ENCODE data around the gene FADS1. TPM values are rescaled to one million over a fixed set of nuclear protein-coding genes. Genes with fewer than 3 reads are reported as not detected.

FADS1 gene
- total and polyA plus RNA-seq, 2 of the 13 experiments (the other 11 are each of a cell fraction or from before 2014, with no cell fraction given) = 91.8 to 108 TPM

DNA sequence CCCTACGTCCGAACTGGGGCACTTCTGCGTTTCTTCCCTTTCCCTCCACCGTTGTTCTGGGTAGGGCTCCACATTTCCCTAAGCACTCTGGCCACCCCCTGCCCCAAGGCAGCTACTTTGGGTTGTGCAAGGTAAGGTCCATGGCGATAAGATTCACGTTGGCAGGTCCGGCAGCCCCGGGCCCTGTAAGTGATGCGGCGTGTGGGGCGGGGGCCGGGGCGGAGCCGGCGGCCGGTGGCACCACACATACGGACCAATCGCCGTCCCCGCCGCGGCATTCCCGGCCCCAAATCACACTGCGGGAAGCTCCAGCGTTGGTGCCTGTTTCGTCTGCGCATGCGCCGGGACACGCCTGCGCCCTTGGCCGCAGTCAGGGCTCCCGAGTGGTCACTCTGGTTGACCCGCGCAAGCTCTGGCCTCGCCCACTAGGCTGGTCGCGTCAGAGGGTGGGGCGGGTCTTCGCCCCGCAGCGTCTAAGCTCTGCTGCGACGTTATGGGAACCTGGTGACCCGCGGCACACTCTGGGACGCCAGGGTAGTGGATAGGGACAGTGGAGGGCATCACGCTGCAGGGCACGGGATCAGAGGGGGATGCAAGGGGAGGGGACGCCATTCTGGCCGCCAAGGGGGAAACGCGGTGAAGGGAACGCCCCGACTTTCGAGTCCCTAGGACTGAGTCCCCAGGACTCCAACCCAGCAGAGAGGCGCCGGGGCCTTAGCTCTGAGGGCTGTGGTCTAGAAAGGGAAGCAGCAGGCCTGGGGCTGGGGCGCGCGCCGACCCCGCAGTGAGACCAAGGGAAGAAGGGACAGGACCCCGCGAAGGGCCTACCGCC lies 1.6 kb downstream of the FADS1 start (continued):
- TF ChIP-seq, protein P1, sequence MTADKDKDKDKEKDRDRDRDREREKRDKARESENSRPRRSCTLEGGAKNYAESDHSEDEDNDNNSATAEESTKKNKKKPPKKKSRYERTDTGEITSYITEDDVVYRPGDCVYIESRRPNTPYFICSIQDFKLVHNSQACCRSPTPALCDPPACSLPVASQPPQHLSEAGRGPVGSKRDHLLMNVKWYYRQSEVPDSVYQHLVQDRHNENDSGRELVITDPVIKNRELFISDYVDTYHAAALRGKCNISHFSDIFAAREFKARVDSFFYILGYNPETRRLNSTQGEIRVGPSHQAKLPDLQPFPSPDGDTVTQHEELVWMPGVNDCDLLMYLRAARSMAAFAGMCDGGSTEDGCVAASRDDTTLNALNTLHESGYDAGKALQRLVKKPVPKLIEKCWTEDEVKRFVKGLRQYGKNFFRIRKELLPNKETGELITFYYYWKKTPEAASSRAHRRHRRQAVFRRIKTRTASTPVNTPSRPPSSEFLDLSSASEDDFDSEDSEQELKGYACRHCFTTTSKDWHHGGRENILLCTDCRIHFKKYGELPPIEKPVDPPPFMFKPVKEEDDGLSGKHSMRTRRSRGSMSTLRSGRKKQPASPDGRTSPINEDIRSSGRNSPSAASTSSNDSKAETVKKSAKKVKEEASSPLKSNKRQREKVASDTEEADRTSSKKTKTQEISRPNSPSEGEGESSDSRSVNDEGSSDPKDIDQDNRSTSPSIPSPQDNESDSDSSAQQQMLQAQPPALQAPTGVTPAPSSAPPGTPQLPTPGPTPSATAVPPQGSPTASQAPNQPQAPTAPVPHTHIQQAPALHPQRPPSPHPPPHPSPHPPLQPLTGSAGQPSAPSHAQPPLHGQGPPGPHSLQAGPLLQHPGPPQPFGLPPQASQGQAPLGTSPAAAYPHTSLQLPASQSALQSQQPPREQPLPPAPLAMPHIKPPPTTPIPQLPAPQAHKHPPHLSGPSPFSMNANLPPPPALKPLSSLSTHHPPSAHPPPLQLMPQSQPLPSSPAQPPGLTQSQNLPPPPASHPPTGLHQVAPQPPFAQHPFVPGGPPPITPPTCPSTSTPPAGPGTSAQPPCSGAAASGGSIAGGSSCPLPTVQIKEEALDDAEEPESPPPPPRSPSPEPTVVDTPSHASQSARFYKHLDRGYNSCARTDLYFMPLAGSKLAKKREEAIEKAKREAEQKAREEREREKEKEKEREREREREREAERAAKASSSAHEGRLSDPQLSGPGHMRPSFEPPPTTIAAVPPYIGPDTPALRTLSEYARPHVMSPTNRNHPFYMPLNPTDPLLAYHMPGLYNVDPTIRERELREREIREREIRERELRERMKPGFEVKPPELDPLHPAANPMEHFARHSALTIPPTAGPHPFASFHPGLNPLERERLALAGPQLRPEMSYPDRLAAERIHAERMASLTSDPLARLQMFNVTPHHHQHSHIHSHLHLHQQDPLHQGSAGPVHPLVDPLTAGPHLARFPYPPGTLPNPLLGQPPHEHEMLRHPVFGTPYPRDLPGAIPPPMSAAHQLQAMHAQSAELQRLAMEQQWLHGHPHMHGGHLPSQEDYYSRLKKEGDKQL (CRISPR knock-in tag; IDR thresholded peaks at IDR 0.05; ENCODE audit: low read depth) = no peak
- peak; percentile 60; the same call in 1 of the 2 replicates for TF ChIP-seq ZNF891 (CRISPR knock-in tag; IDR thresholded peaks at IDR 0.05)
- TF ChIP-seq ZNF501 (CRISPR knock-in tag; IDR thresholded peaks at IDR 0.05) = peak; percentile 71
- TF ChIP-seq, protein P2, sequence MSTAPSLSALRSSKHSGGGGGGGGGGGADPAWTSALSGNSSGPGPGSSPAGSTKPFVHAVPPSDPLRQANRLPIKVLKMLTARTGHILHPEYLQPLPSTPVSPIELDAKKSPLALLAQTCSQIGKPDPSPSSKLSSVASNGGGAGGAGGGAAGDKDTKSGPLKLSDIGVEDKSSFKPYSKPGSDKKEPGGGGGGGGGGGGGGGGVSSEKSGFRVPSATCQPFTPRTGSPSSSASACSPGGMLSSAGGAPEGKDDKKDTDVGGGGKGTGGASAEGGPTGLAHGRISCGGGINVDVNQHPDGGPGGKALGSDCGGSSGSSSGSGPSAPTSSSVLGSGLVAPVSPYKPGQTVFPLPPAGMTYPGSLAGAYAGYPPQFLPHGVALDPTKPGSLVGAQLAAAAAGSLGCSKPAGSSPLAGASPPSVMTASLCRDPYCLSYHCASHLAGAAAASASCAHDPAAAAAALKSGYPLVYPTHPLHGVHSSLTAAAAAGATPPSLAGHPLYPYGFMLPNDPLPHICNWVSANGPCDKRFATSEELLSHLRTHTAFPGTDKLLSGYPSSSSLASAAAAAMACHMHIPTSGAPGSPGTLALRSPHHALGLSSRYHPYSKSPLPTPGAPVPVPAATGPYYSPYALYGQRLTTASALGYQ (CRISPR knock-in tag; IDR thresholded peaks at IDR 0.05) = no peak
- no peak for TF ChIP-seq ZNF7 (CRISPR knock-in tag; IDR thresholded peaks at IDR 0.05)
- TF ChIP-seq, protein P3, sequence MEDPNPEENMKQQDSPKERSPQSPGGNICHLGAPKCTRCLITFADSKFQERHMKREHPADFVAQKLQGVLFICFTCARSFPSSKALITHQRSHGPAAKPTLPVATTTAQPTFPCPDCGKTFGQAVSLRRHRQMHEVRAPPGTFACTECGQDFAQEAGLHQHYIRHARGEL (CRISPR knock-in tag; IDR thresholded peaks at IDR 0.05) = 0 out of 2 replicates have a peak, but pooled peaks have one; percentile 54
- TF ChIP-seq ZFP90 (CRISPR knock-in tag; IDR thresholded peaks at IDR 0.05; ENCODE audit: borderline replicate concordance) = peak; percentile 36; the same call in 1 of the 2 replicates
- no peak for TF ChIP-seq HNRNPH1 (optimal IDR thresholded peaks at IDR 0.05; ENCODE audit: low read depth, low read length)
- TF ChIP-seq THYN1 (CRISPR knock-in tag; IDR thresholded peaks at IDR 0.05; ENCODE audit: borderline replicate concordance, low read depth) = no peak
- TF ChIP-seq ZNF230 (CRISPR knock-in tag; IDR thresholded peaks at IDR 0.05) = no peak; the same call in 1 of the 2 replicates
- no peak for TF ChIP-seq ZNF207 (IDR thresholded peaks at IDR 0.05; ENCODE audit: borderline replicate concordance)
- TF ChIP-seq ZNF549 (CRISPR knock-in tag; IDR thresholded peaks at IDR 0.05) = peak; percentile 82; the same call in 1 of the 2 replicates
- TF ChIP-seq, protein P4, sequence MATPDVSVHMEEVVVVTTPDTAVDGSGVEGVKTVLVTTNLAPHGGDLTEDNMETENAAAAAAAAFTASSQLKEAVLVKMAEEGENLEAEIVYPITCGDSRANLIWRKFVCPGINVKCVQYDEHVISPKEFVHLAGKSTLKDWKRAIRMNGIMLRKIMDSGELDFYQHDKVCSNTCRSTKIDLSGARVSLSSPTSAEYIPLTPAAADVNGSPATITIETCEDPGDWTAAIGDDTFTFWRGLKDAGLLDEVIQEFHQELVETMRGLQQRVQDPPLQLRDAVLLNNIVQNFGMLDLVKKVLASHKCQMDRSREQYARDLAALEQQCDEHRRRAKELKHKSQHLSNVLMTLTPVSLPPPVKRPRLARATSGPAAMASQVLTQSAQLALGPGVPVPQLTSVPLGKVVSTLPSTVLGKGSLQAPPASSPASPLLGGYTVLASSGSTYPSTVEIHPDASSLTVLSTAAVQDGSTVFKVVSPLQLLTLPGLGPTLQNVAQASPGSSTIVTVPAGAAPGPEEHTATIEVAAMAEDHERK (CRISPR knock-in tag; IDR thresholded peaks at IDR 0.05; ENCODE audit: low read depth) = no peak
- TF ChIP-seq, protein P5, sequence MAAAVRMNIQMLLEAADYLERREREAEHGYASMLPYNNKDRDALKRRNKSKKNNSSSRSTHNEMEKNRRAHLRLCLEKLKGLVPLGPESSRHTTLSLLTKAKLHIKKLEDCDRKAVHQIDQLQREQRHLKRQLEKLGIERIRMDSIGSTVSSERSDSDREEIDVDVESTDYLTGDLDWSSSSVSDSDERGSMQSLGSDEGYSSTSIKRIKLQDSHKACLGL (CRISPR knock-in tag; IDR thresholded peaks at IDR 0.05) = peak; percentile 63; the same call in 1 of the 2 replicates
- TF ChIP-seq ARNT2 (CRISPR knock-in tag; IDR thresholded peaks at IDR 0.05; ENCODE audit: low read depth) = peak; percentile 89
- 0 out of 2 replicates have a peak, but pooled peaks have one; percentile 20 for TF ChIP-seq ZNF343 (CRISPR knock-in tag; IDR thresholded peaks at IDR 0.05)
- peak; percentile 69 for TF ChIP-seq KDM5B (CRISPR knock-in tag; IDR thresholded peaks at IDR 0.05; ENCODE audit: borderline replicate concordance)
- TF ChIP-seq SPEN (CRISPR knock-in tag; IDR thresholded peaks at IDR 0.05; ENCODE audit: low read depth) = peak; percentile 47; the same call in 1 of the 2 replicates
- no peak; the same call in 1 of the 2 replicates for TF ChIP-seq ZFP1 (CRISPR knock-in tag; IDR thresholded peaks at IDR 0.05)

All from HepG2 (cell line).